ENCODE results near the gene PRSS38.

DNA sequence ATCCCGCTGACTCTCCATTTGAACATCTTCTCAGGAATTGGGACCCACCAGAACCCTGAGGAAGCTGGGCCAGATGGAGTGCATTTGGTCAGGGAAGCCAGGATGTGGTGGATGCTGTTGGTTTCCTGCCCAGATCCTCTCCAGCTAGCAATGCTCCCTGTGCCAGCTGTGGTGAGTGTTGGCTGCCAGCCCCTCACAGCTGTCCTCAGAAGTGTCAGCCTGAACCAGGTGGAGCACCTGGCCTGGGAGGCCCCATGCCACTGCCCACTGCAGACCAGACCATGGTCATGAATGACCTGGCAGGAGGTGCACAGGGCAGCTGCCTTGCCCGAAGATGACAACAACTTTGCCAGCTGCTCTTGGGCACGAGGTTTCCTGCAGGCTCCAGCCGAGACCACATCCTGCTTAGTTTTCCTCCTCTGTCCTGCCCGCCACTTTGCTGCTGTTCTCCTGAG lies 54.4 kb downstream of the PRSS38 start:
- TF ChIP-seq CTCF (IDR thresholded peaks at IDR 0.05) (no peak), POLR2A (IDR thresholded peaks at IDR 0.05) (no peak)

All from esophagus squamous epithelium (tissue), 4 donors.